GM12874 (cell line): ENCODE measurements around the gene NUFIP1.

ENCODE experiments used
- CTCF ChIP-seq: IDR thresholded peaks from 2 replicates; pipeline ENCODE4 v1.5.1; 2011; ENCODE audit warnings: low read depth, mild to moderate bottlenecking, control low read depth, low read length, moderate library complexity; ENCODE audit not compliant: insufficient read depth

NUFIP1 gene

GRCh38 chr13:44936246-44936645 is 53.0 kb downstream of the NUFIP1 start:
- no peak for TF ChIP-seq CTCF

GRCh38 chr13:44934724-44935123 is 54.5 kb downstream of the NUFIP1 start:
- TF ChIP-seq CTCF, result no peak

- no peak for TF ChIP-seq CTCF
Observed at GRCh38 chr13:44932850-44933251, 56.4 kb downstream of the NUFIP1 start.

GRCh38 chr13:44932171-44932849 is 57.0 kb downstream of the NUFIP1 start:
- no peak for TF ChIP-seq CTCF

GRCh38 chr13:44930963-44931623 is 58.2 kb downstream of the NUFIP1 start:
- no peak for TF ChIP-seq CTCF

GRCh38 chr13:44930280-44930679 is 59.0 kb downstream of the NUFIP1 start:
- no peak for TF ChIP-seq CTCF

GRCh38 chr13:44929692-44930091 is 59.6 kb downstream of the NUFIP1 start:
- no peak for TF ChIP-seq CTCF
